ENCODE results near the gene CYP4A22. TPM values are rescaled to one million over a fixed set of nuclear protein-coding genes. Genes with fewer than 3 reads are reported as not detected.

The CYP4A22 gene
- total and polyA plus RNA-seq, 2 of the 4 experiments (the other 2 are of a cell fraction) = not detected

- TF ChIP-seq CHD1 (IDR thresholded peaks at IDR 0.05; ENCODE audit: low read depth, low read length) = no peak
- no peak for TF ChIP-seq RCOR1 (IDR thresholded peaks at IDR 0.05; ENCODE audit: insufficient replicate concordance, low read length)
- TF ChIP-seq MAZ (IDR thresholded peaks at IDR 0.05; ENCODE audit: borderline replicate concordance, low read depth, low read length) = no peak
Observed at GRCh38 chr1:47190509-47190855, 53.2 kb downstream of the CYP4A22 start (continued).

- Histone ChIP-seq H2BK15ac (ENCODE audit: low read depth, low read length) (no peak overlapping the region), H3K4me3 (ENCODE audit: insufficient read depth, low read depth, low read length) (no peak overlapping the region), H3K18ac (ENCODE audit: low read depth, low read length) (no peak overlapping the region), H3K36me3 (ENCODE audit: control insufficient read depth, insufficient read depth, low read length) (no peaks in the 10 kb centered on the region), H3K27me3 (ENCODE audit: control insufficient read depth, insufficient read depth, low read length) (peaks cover 6% of the 10 kb centered on the region), H2AK5ac (ENCODE audit: low read depth, low read length) (no peak overlapping the region; the same call in 1 of the 2 replicates), H2AFZ (replicated peaks; ENCODE audit: low read length, poor library complexity) (no peak overlapping the region), H3K9me3 (ENCODE audit: control insufficient read depth, insufficient read depth, low read length) (no peaks in the 10 kb centered on the region), H3K56ac (ENCODE audit: extremely low read depth, insufficient read depth, low read length) (no peak overlapping the region), H3K14ac (replicated peaks; ENCODE audit: low read depth, low read length) (no peak overlapping the region), H3K27ac (ENCODE audit: insufficient read depth, low read length) (no peak overlapping the region), H2AK9ac (replicated peaks; ENCODE audit: low read depth, low read length, poor library complexity) (no peak overlapping the region), H3K79me1 (ENCODE audit: low read depth in 1 of 2, low read length in 2 of 2) (no peaks in the 10 kb centered on the region), H3K23ac (ENCODE audit: low read depth, low read length) (no peak overlapping the region), H4K91ac (ENCODE audit: insufficient read depth, low read depth, low read length) (no peak overlapping the region; the same call in 1 of the 2 replicates), H3K9me1 (ENCODE audit: insufficient read depth, low read length) (no peaks in the 10 kb centered on the region), H4K8ac (ENCODE audit: low read depth in 2 of 2, low read length in 2 of 2) (no peak overlapping the region), H4K5ac (ENCODE audit: low read depth, low read length) (no peak overlapping the region), H4K20me1 (ENCODE audit: insufficient read depth, low read length) (no peaks in the 10 kb centered on the region; the same call in 1 of the 2 replicates), H3K4ac (ENCODE audit: low read depth, low read length) (no peak overlapping the region), H2BK5ac (ENCODE audit: low read depth, low read length, poor library complexity, severe bottlenecking) (no peak overlapping the region), H2BK120ac (ENCODE audit: low read depth, low read length) (no peak overlapping the region), H3K4me1 (ENCODE audit: control insufficient read depth, insufficient read depth, low read length) (peaks cover 2% of the 10 kb centered on the region; the same call in 1 of the 2 replicates), H3K9ac (ENCODE audit: low read depth, low read length) (no peak overlapping the region), H3K4me2 (ENCODE audit: low read depth, low read length) (no peak overlapping the region), H2BK20ac (ENCODE audit: low read depth, low read length) (no peak overlapping the region)
- dilution Hi-C loops (cut with HindIII; ENCODE audit: low sequenced_read_pairs, unreplicated experiment) = no loop called here
- ATAC-seq (ENCODE audit: low read depth) = no peak
- no TSS peak for BruUV-seq (replicated peaks)
- WGBS, 2 experiments (ENCODE audit: extremely low coverage in 2 of 2, insufficient read length in 1 of 2) = no CpG with 5 or more reads among the region's 6 CpGs
- in situ Hi-C loops (cut with MboI; ENCODE audit: low sequenced_read_pairs) = no loop called here
- TF ChIP-seq RFX5 (IDR thresholded peaks at IDR 0.05; ENCODE audit: low read depth, low read length) = no peak
- no peak for TF ChIP-seq NFE2L2 (IDR thresholded peaks at IDR 0.05; ENCODE audit: low read depth, low read length)
- TF ChIP-seq MXI1 (IDR thresholded peaks at IDR 0.05; ENCODE audit: borderline replicate concordance, low read depth, low read length) = no peak
- TF ChIP-seq CEBPB (IDR thresholded peaks at IDR 0.05; ENCODE audit: low read depth, low read length) = no peak
- TF ChIP-seq MAFK (IDR thresholded peaks at IDR 0.05; ENCODE audit: low read depth, low read length) = no peak
- TF ChIP-seq CTCF (conservative IDR thresholded peaks at IDR 0.05; ENCODE audit: low read depth, low read length) = no peak
- TF ChIP-seq BHLHE40 (IDR thresholded peaks at IDR 0.05; ENCODE audit: low read depth, low read length) = no peak
- no peak for TF ChIP-seq ELK1 (IDR thresholded peaks at IDR 0.05; ENCODE audit: borderline replicate concordance, low read depth, low read length)
- no peak for TF ChIP-seq RAD21 (IDR thresholded peaks at IDR 0.05; ENCODE audit: low read length)
- TF ChIP-seq CHD1 (IDR thresholded peaks at IDR 0.05; ENCODE audit: low read depth, low read length) = no peak
- TF ChIP-seq POLR2A (IDR thresholded peaks at IDR 0.05; ENCODE audit: low read depth, low read length) = no peak
- POLR2A ChIA-PET (ENCODE audit: unreplicated experiment) = interaction anchor here (0.6 kb wide), 1 partner anchor 36 kb away, joined by 8 read pairs; no protein-coding TSS in a partner anchor
- no peak for DNase-seq
- intact Hi-C loops (cut with micrococcal nuclease) = loop anchor here (5.0 kb wide), 5 partner anchors 121 to 536 kb away; partner anchors contain the start of genes CMPK1 and STIL
- CTCF ChIA-PET = interaction anchor here (1.1 to 2.6 kb wide), 2 partner anchors 12 to 72 kb away, joined by 3 to 8 read pairs; no protein-coding TSS in a partner anchor
Observed at GRCh38 chr1:47190857-47191256, 53.6 kb downstream of the CYP4A22 start.
